Astrocyte (in vitro differentiated cells and primary cell): ENCODE measurements around the gene OLFML3. TPM values are rescaled to one million over a fixed set of nuclear protein-coding genes. Genes with fewer than 3 reads are reported as not detected.

ENCODE experiments used
- DNase-seq: peaks from one replicate; pipeline ENCODE4 v3.0.0-alpha.2; 2010; ENCODE audit warnings: low read depth
- FAIRE-seq: peaks from 2 replicates; lab custom pipeline; 2011; peaks lifted over from hg19 to GRCh38; lab: Jason Lieb, UNC
- H2AFZ ChIP-seq: 2 replicates; pipeline ENCODE4 v1.6.0; 2012; ENCODE audit warnings: low read depth, low read length, inconsistent platforms
- H3K27ac ChIP-seq: 2 replicates; pipeline ENCODE4 v1.5.1; 2011; ENCODE audit warnings: low read depth, low read length, inconsistent platforms
- H3K27me3 ChIP-seq: 2 replicates; pipeline ENCODE4 v1.6.0; 2011; ENCODE audit warnings: low read length, inconsistent platforms; ENCODE audit not compliant: insufficient read depth
- H3K36me3 ChIP-seq: 2 replicates; pipeline ENCODE4 v1.5.1; 2011; ENCODE audit warnings: low read length, inconsistent platforms; ENCODE audit not compliant: insufficient read depth
- H3K4me1 ChIP-seq: 2 replicates; pipeline ENCODE4 v1.5.1; 2011; ENCODE audit warnings: low read length, inconsistent platforms; ENCODE audit not compliant: insufficient read depth
- H3K4me2 ChIP-seq: 2 replicates; pipeline ENCODE4 v1.6.0; 2012; ENCODE audit warnings: low read length, inconsistent platforms
- H3K4me3 ChIP-seq: 2 replicates; pipeline ENCODE4 v1.5.1; 2011; ENCODE audit warnings: low read depth, mild to moderate bottlenecking, low read length, inconsistent platforms; ENCODE audit not compliant: insufficient read depth
- H3K79me2 ChIP-seq: 2 replicates; pipeline ENCODE4 v1.6.0; 2012; ENCODE audit warnings: mild to moderate bottlenecking, low read length, inconsistent platforms; ENCODE audit not compliant: insufficient read depth
- H3K9ac ChIP-seq: 2 replicates; pipeline ENCODE4 v1.6.0; 2012; ENCODE audit warnings: mild to moderate bottlenecking, low read length, inconsistent platforms
- H3K9me3 ChIP-seq: 2 replicates; pipeline ENCODE4 v1.5.1; 2012; ENCODE audit warnings: low read depth, mild to moderate bottlenecking, low read length, inconsistent platforms; ENCODE audit not compliant: insufficient read depth
- H4K20me1 ChIP-seq: 2 replicates; pipeline ENCODE4 v1.6.0; 2012; ENCODE audit warnings: low read length, inconsistent platforms; ENCODE audit not compliant: insufficient read depth
- H3K27ac Mint-ChIP-seq: one replicate; pipeline ENCODE4 v1.8.0; 2021; ENCODE audit warnings: mild to moderate bottlenecking, mixed read lengths; ENCODE audit not compliant: unreplicated experiment
- H3K27me3 Mint-ChIP-seq: one replicate; pipeline ENCODE4 v1.8.0; 2021; ENCODE audit warnings: low read depth, mixed read lengths; ENCODE audit not compliant: unreplicated experiment
- H3K36me3 Mint-ChIP-seq: one replicate; pipeline ENCODE4 v1.8.0; 2021; ENCODE audit warnings: low read depth, mixed read lengths; ENCODE audit not compliant: unreplicated experiment
- H3K4me1 Mint-ChIP-seq: one replicate; pipeline ENCODE4 v1.8.0; 2021; ENCODE audit warnings: low read depth, mixed read lengths; ENCODE audit not compliant: unreplicated experiment
- H3K4me3 Mint-ChIP-seq: one replicate; pipeline ENCODE4 v1.8.0; 2021; ENCODE audit warnings: mild to moderate bottlenecking, moderate library complexity, mixed read lengths; ENCODE audit not compliant: unreplicated experiment
- H3K9me3 Mint-ChIP-seq: one replicate; pipeline ENCODE4 v1.8.0; 2021; ENCODE audit warnings: mild to moderate bottlenecking, mixed read lengths; ENCODE audit not compliant: unreplicated experiment
- CTCF ChIP-seq: IDR thresholded peaks from 2 replicates; pipeline ENCODE4 v1.5.1; 2011; ENCODE audit warnings: low read depth, mild to moderate bottlenecking, inconsistent platforms, low read length, moderate library complexity; ENCODE audit not compliant: insufficient read depth
- EZH2 ChIP-seq: IDR thresholded peaks from 2 replicates; pipeline ENCODE4 v1.6.1; 2012; ENCODE audit warnings: mild to moderate bottlenecking, low read length, inconsistent platforms; ENCODE audit not compliant: insufficient read depth
- total RNA-seq: library from RNA; stranded (reverse); gene quantifications from 2 replicates; pipeline ENCODE4 v1.2.1, GENCODE V29; 2021

The OLFML3 gene
- total RNA-seq, 1 donor from 2014 or later = 26.7 TPM

DNA sequence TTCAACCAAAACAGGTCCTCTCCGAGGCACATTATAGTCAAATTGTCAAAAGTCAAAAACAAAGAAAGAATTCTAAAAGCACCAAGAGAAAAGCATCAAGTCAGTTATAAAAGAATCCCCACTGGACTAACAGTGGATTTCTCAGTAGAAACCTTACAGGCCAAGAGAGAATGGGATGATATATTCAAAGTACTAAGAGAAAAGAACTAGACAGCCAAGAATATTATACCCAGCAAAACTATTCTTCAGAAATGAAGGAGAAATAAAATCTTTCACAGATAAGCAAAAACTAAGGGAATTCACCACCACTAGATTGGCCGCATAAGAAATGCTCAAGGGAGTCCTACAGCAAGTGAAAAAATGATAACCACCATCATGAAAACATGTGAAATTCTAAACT is 16.1 kb downstream of the OLFML3 start:
- Mint-ChIP-seq H3K27ac (no peak overlapping the region), H3K27me3 (peaks cover 5% of the 10 kb centered on the region)

DNA sequence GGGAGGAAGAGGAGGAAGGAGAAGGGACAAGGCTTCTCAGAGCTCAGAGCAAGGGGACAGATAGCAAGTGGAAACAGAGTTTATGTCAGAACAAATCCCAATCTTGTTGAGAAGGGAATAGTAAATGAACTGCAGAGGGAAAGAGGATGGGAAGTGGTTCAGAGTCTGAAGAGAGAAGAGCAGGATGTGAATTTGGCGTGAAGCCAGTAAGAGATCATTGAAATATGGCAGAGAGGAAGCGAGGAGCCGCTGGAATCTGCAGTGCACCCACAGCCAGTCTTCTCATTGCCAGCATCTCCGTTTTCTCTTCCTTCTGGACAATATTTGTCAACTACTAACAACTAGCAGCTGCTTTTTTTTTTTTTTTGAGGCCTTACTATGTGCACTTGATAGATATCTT is 19.1 kb downstream of the OLFML3 start:
- Histone ChIP-seq H3K27me3 (peaks cover 5% of the 10 kb centered on the region), H2AFZ (no peak overlapping the region)

More for the DNA sequence above, 16.1 kb downstream of the OLFML3 start:
- Histone ChIP-seq H3K9ac (no peak overlapping the region), H3K79me2 (no peaks in the 10 kb centered on the region), H3K36me3 (no peaks in the 10 kb centered on the region), H3K27me3 (no peaks in the 10 kb centered on the region), H3K4me2 (no peak overlapping the region), H3K4me1 (no peaks in the 10 kb centered on the region), H4K20me1 (no peaks in the 10 kb centered on the region), H3K27ac (no peak overlapping the region), H3K4me3 (no peak overlapping the region), H2AFZ (no peak overlapping the region), H3K9me3 (no peaks in the 10 kb centered on the region)
- H3K9me3 Mint-ChIP-seq = peaks cover 11% of the 10 kb centered on the region
- H3K4me1 Mint-ChIP-seq = no peaks in the 10 kb centered on the region
- no peak overlapping the region for H3K4me3 Mint-ChIP-seq
- peaks cover 2% of the 10 kb centered on the region for H3K36me3 Mint-ChIP-seq
- DNase-seq (no peak), FAIRE-seq (no peak)
- TF ChIP-seq CTCF (no peak), EZH2 (no peak)

More for the DNA sequence above, 19.1 kb downstream of the OLFML3 start:
- peaks cover 11% of the 10 kb centered on the region for H3K9me3 Mint-ChIP-seq
- TF ChIP-seq EZH2 (no peak), CTCF (no peak)
- no peak overlapping the region for H3K4me3 Mint-ChIP-seq
- DNase-seq (no peak), FAIRE-seq (no peak)
- Histone ChIP-seq H4K20me1 (no peaks in the 10 kb centered on the region), H3K4me2 (no peak overlapping the region), H3K9ac (no peak overlapping the region), H3K4me1 (no peaks in the 10 kb centered on the region), H3K4me3 (no peak overlapping the region), H3K27ac (no peak overlapping the region), H3K36me3 (no peaks in the 10 kb centered on the region), H3K79me2 (no peaks in the 10 kb centered on the region), H3K9me3 (no peaks in the 10 kb centered on the region)
- H3K27me3 Mint-ChIP-seq = peaks cover 5% of the 10 kb centered on the region
- peaks cover 5% of the 10 kb centered on the region for H3K4me1 Mint-ChIP-seq
- H3K36me3 Mint-ChIP-seq = peaks cover 2% of the 10 kb centered on the region
- no peak overlapping the region for H3K27ac Mint-ChIP-seq
